ENCODE data around the gene HSD17B2. TPM values are rescaled to one million over a fixed set of nuclear protein-coding genes. Genes with fewer than 3 reads are reported as not detected.

HSD17B2 gene
- total RNA-seq, 2 donors from 2014 or later: not detected

Other genes with a start within 250 kb of the HSD17B2 start
- under 1 TPM; 0.24 to 0.46 TPM for gene SDR42E1, start 23.8 kb upstream of the HSD17B2 start, total RNA-seq
- 10 to 100 TPM; 14.2 to 17.4 TPM for gene MPHOSPH6, start 135.0 kb downstream of the HSD17B2 start, total RNA-seq